Measurements from ENCODE around the gene STARD10.

STARD10 gene

DNA sequence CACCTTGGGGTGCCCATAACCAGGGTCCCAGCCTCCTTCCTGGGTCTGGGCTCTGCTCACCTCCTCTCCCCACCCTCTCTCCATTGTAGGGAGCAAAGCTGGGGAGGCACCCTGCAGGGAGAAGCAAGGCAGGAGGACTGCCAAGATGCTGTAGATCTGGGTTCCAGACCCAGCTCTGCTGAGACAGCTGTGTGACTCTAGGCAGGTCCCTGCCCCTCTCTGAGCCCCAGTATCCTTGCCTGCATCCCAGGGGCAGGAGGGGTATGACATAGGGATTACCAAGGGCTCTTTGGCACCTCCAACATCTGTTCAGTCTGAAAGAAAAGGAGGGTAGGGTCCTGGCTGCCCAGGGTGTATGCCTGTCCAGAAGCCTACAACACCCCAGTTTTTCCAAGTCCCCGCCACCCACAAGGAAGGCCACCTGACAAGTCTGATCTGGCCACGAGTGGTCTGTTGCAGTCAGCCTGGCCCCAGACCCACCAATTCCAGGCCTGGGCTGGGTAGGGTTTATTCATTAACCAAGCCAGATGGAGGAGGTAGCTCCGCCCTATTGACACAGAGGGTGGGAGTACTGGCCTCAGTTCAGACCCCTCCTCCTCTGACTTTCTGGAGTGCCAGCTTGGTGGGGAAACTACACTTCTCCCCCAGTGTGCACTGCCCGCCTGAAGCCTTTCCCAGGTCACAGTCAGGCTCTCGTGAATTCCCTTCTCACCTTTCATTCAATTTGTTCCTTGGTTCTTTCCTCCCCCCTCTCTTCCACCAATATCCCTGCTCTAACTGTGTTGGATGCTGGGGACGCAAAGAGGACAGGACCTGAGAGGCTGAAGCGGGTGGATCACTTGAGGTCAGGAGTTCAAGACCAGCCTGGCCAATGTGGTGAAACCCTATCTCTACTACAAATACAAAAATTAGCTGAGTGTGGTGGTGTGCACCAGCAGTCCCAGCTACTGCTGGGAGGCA lies 15.0 kb downstream of the STARD10 start:
- no peak for DNase-seq

DNA sequence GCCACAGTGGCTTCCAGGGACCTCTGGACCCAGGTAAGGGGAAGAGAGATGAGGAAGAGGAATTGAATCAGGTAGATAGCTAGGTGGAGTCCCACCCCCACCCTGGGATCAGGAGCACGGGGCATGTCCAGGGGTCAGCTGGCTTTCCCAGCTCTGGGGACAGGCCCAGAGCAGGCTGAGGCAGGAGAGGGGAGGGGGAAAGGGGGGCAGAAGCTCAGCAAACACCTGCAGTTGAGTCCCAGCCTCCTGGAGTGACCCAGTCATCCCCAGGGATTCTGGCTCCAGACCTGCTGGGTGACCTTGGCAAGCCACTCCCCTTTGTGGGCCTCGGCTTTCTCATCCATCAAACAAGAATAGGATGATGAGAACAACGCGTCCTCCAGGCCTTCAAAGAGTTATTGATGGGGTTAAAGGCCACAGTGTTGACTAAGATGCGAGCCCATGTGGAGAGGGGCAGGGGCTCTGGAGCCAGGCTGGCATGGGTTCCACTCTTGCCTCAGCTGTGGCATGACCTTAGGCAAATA lies 16.0 kb downstream of the STARD10 start:
- DNase-seq = no peak

DNA sequence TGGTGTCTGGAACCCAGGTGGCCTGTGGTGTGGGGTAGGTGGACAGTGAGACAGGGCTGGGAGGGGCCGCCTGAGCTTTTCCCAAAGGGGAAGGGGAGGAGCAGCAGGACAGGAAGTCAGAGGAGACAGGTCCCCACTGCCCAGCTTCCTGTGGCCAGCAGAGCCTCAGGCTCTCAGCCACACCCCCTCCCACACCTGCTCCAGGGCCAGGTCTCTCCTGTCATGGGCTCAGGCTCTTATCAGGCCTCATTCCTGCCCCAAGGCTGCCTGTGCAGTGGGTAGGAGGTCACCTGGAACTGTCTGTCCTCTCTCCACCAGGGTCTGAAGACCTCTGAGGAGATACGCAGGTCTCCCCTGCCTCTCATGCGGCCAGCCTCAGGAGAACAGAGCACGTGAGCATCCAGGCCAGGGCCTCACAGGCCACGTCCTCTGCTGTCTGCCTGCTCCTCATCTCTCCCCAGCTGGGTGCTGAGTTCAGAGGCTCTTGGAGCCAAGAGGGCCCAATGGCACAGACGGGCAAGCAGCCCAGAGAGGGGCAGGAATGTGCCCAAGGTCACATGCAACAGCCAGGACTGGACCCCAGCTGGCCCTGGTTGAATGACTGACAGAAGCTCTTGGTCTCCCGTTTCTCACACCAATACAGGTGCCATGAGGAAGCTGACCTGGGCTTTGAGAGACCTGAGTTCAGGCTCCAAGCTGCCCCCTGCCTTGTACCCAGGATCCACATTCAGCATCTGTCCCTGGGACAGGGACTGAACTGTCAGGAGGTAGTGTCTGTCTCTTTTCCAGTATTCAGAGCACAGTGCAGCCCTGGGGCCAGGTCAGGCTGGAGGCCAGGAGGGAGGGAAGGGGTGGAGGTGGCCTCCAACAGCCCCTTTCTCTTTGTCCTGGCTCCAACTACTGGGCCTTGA lies 16.7 kb downstream of the STARD10 start:
- no peak for DNase-seq

DNA sequence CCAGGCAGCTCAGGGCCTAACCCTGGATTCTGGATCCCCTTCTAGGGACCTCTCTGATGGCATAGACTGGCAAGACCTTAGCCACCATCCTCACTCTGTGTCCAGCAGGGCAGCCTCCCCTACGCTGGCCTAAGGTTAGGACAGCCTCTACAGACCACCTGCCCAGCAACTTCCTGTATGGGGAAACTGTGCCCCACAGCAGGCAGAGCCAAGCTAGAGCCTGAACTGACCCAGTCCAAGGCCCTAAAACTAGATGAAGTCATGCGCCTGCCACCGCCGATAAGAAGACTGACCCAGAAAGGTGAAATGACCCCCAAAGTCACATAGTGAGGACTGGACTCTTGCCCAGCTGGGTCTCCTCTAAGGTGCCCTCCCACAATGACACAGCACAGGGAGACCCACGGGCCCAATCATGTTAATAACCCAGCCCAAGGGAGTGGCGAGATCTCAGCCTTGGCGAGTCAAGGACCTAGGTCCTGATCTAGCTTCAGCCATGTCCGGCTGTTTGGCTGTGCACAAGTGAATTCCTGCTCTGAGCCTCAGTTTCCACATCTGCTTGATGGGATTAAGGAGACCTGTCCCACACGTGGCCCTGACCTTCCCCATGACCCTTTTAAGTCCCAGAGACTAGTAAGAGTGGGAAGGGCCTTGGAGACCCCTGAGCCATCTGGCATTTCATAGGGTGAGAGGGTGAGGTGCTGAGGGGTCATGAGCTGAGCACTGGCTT lies 17.6 kb downstream of the STARD10 start:
- no peak for DNase-seq

DNA sequence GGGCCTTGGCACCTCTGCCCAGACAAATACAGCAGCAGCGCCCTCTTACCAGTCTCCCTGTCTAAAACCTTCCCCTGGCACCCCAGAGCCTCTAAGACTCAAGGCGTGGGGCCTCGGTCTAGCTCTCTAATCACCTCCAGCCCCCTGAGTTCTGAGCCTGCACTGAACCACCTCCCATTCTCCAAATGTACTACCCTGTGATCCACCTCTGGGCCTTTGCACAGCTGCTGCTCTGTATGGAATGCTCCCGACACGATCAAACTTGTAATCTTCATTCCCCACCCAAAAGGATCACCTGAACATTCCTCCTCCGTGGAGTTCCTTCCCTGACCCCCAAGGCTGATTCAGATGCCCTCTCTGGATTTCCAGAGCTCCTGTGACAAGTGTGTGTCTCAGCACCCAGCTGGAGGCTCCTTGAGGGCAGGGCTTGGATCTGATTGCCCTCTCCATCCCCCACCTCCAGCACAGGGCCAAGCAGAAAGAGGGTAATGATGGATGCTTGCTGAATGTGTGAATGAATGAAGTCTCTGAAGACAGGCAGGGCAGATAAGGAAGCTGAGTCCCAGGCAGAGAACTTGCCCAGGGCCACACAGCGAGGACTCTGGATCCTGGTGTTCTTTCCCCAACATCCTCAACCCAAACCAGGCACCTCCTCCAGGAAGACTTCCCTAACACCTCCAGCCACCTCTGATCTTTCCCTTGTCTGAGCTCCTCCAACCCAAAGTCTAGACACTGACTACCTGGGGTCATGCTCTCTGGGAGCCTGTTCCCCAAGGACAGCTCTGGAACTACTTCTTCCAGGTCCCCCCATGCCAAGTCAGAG lies 18.3 kb downstream of the STARD10 start:
- DNase-seq = no peak

DNA sequence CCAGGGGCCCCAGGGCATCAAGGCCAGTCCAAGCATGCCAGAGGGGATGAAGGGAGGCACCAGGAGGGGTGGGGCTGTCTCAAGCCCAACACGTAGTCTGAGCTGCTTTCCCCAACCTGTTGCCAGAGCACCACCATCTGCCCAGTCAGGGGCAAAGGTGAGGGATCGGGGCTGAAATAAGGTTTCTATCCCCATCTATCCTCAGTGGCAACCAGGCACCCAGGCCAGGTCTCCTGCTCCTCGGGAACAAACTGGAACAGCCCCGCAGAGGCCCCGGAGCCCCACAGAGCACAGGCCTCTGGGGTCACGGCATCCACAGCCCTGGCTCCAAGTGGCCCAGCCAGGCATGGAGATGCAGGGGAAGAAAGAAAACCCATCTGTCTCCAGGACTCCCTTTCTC lies 19.3 kb downstream of the STARD10 start:
- no peak for DNase-seq

DNA sequence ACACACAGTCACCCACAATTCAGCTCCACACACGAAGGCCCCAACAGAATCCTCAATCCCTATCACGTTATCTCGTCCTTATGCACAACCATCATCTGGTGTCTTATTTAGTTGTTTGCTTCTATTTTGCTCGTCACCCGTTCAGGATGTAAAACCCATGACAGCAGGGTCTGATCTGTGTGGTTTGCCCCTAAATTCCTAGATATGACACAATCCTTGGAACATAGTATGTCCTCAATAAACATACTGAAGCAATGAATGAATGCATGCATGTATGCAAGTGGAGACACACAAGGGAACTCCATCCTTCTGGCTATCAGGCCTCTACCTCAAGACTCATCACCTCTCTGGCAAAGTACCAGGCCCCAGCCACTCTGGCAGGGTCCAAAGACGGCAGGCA lies 20.2 kb downstream of the STARD10 start:
- DNase-seq = no peak

DNA sequence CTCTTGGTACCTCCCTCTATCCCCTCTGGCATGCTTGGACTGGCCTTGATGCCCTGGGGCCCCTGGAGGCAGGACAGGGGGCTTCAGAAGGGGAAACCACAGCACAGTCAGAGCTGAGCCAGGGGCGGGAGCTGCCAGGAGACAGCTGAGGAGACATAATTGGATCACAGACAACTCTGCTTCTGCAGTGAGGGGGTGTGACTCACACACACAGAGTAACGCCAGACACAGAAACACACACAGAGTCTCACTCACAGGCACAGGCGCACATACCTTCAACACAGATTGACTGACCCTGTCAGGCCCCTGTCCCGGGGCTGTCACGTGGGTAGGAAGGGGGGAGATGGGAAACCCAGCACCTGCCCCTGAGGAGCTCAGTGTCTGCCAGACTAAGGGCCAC lies 20.6 kb downstream of the STARD10 start:
- DNase-seq = peak; percentile 26

DNA sequence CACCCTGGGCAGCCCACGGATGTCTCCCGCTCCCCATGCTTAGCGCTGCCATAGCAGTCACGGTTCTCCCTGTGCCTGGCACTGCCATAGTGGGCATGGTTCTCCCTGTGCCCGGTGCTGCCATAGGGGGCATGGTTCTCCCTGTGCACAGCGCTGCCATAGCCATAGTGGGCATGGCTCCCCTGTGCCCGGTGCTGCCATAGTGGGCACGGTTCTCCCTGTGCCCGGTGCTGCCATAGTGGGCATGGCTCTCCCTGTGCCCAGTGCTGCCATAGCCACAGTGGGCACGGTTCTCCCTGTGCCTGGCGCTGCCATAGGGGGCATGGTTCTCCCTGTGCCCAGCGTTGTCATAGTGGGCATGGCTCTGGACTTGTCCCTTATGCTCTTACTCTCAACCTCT lies 21.8 kb downstream of the STARD10 start:
- no peak for DNase-seq

DNA sequence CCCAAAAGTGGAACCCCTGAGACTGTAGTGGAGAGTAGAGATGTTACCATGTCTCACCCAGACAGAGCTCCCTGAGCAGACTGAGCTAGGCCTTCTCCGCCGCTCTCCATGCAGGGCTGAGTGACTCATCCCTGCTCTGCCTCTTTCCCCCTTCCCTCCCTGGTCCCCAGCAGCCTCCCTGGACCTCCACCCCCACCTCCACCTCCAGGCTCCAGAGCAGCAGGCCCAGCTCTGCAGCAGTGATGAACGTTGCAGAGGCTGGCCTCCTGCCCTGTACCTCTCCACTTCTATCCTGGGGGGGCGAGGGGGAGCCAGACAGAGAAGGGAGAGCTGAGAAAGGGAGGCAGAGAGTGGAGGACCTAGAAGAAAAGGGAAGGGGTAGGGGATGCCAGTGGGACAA lies 22.3 kb downstream of the STARD10 start:
- DNase-seq = no peak

DNA sequence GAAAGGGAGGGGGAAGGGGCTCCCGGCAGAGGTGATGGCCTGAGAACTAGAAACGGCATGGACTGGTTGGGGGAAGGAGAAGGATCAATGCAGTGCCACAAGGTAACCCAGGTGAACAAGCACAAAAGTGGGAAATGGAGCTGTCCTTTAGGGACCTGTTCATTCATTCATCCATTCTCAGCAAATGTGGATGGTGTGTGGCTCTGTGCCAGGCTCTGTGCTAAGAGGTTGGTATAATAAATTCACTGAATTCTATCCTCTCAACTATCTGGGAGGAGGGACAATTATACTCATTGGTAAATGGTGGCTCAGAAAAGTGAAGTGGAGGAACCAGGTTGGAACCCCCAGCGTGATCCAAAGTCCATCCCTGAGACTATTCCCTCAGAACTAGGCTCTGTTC lies 23.0 kb downstream of the STARD10 start:
- DNase-seq = peak; percentile 68

DNA sequence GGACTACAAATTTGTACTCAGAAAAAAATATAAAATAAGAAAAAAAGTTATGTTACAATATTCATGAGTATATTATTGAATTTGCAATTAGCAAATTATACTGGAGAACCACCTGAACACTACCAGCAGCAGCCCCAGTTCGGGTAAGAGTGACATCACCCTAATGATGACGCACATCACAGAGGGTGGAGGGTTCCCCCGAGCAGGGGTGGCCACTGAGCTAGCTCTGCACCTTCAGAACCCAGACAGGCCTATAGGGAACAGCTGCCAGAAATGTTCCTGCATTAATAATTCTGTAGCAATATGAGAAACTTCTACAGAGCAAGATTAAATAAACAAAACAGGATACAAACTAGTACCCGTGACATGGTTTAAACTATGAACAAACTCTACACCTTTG lies 24.2 kb downstream of the STARD10 start:
- no peak for DNase-seq

DNA sequence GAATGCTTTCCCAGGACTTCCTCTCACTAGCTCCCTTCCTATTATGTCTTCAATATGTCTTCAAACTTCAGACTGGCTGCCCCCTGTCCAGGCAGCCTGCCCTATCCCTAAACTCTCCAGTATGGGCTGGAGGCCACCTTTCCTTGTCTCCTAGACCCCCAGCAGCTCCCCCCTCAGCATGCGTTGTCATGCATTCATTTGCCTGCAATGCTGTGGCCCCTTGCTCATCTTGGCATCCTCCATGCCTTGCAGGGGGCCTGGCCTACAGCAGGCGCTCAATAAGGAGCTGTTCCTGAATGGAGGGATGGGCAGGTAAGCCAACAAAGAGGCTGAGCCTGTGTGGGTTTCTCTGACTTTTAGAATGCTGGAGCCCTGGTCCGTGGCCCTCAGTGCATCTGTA lies 25.3 kb downstream of the STARD10 start:
- DNase-seq = no peak

DNA sequence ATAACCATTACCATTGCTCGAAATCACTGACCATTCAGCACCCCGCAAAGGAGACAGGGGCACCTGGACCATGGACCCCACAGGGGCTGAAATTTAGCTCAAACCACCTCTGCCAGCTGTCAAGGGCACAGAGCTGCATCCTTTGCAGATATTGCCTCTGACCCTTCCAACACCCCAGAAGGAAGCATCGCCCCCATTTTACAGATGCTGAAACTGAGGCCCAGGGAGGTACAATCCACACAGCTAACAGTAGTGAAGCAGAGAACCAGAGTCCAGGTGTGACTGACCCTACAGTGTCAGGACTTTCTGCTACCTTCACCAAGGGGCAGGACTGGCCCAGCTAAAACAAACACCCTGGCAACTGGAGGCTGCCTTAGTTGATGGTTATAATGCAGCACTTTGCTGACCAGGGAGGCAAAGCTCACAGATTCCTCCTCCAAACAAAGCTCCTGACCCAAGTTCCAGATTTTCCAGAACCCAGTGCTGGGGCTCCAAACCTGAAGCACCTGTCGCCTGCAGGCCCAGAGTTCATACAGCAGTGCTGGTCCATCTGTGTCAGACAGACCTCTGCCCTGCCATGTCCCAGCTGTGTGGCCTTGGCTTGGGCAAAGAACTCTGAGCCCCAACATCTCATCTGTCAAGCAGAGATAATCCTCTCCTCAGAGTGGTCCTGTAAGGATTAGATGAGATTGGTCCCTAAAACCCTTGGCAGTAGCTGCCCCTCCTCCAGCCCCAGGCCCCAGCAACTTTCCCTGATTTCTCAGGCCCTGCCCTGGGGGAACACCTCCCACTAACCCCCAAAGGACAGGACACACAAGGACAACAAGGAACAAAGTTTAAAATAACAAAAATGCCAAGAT lies 26.4 kb downstream of the STARD10 start:
- DNase-seq = no peak

DNA sequence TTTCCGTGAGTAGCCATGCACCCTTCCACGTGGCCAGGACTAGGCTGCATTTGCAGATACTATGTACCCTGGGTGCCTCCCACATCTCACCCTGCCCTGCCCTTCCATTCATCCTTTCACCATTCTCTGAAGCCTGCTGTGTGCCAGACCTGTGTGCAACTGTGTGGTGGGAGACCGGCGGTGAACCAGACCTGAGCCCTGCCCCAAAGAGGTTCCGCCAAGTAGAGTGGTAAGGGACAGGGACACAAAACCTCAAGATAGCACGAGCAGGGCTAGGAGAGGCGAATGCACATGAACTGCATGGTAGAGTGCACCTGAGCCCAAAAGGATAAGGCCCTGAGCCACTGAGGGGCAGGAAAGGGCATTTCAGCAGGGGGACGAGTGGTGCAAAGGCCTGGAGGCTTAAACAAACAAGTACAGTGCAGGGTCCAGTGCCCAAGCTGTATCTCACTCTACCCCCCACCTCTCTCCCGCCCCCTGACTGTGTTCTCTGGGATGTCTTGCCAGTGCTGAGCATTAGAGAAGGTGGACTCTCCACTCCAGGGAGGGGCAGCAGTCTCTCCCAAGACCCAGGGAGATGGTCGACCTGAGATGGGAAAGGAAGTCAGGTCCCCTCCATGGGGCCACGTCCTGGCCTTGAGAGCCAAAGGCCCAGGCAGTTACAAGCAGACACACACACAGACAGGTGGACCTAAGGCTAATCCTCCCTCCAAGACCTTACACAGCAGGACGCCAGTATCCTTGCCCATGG lies 27.5 kb downstream of the STARD10 start:
- DNase-seq = no peak

DNA sequence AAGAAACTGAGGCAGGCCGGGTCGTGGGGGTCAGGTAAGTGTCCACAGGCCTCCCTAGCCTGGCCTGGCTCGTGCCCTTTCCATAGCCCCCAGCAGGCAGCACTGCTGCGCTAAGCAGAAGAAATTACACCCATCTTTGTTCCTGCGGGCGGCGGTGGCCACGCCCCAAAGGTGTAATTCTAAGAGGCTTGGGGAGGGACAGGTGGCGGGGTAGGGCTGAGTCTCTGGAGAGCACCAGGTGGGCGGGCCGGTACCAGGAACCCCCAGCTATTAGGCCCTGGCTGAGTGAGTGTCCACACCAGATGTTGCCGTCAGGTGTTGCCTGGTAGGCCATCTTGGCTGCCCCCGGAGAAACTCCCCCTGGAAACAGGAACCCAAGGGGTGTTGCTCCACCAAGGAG lies 29.3 kb downstream of the STARD10 start:
- DNase-seq = peak; percentile 90

DNA sequence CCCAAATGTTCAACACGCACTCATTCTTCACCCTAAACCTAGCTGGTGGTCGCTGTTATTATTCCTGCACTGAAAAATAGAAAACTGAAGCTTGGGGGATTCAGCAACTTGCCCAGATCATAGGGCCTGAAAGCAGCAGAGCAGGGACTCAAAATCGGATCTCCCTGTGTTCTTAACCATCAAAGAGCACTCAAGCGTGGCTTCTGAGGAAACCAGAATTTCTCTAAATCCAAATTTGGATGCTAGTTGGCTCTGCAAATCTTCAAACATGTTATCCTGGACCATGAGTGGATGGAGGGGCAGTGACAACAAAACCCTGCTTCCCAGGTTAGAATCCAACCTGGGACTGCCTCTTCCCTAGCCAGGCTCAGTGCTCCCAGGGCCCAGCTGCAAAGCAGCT lies 30.0 kb downstream of the STARD10 start:
- no peak for DNase-seq

DNA sequence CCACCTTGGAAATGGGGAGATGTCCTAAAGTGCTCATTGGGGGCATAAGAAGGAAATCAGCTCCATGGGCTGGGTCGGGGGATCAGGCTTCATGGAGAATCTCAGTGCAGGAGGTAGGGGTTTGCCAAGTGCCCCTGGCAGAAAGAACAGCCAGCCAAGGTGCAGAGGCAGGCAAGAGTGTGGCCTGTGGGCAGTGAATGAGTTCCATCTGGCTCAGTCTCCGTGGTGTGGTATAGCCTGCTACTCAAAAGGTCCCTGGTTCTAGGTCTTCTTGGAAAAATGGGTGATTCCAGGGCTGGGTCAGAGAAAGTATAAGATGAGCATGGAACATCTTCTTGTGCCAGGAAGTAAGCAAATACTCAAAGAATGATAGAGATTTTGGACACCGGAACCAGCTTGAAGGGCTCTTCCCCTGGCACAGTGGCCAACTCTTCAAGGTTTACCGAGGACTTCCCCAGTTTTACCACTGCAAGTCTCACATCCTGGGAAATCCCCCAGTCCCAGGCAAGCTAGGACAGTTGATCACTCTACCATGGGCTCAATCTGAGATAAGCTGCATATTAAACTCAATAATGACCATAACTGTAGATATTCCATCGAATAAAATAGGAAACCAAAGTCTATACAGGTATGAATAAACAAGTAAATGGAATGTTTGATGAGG lies 31.1 kb downstream of the STARD10 start:
- DNase-seq = no peak

DNA sequence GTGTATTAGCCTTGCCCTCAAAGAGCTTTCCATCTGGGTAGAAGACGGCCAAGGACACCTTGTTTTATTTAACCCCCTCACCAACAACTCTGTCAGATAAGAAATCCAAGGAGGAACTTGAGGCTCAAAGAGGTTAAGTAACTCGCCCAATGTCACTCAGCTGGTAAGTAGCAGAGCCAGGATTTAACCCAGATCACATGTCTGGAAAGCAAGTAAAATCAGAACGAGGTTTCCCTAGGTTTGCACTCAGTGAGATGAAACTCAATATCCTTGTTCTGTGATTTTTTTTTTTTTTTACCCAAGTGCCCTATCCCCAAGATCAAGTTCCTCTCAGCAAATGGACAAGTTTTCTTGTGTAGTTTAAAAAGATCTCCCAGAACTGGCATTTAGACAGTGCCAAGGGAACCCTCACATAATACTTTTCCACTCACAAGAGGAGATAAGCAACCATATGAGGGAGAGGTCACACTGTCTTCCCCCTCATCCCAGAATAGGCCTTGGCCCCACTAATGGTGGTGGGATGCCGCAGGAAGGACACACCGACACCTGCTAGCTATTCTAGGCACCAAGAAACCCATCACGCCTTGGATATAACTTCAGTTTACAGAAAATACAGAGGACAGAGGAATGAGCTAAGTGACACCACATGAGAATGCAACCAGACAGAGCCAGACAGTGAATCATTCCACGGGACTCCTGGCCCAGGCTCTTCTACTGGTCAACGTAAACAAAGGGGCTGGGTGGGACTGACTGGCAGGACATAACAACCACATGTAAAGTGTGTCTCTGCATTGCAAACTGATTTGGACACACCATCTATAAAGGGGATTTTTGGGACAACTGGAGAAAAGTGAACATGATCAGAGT lies 33.1 kb downstream of the STARD10 start:
- DNase-seq = no peak
